Measurements from ENCODE around the gene SCYL1.

DNA sequence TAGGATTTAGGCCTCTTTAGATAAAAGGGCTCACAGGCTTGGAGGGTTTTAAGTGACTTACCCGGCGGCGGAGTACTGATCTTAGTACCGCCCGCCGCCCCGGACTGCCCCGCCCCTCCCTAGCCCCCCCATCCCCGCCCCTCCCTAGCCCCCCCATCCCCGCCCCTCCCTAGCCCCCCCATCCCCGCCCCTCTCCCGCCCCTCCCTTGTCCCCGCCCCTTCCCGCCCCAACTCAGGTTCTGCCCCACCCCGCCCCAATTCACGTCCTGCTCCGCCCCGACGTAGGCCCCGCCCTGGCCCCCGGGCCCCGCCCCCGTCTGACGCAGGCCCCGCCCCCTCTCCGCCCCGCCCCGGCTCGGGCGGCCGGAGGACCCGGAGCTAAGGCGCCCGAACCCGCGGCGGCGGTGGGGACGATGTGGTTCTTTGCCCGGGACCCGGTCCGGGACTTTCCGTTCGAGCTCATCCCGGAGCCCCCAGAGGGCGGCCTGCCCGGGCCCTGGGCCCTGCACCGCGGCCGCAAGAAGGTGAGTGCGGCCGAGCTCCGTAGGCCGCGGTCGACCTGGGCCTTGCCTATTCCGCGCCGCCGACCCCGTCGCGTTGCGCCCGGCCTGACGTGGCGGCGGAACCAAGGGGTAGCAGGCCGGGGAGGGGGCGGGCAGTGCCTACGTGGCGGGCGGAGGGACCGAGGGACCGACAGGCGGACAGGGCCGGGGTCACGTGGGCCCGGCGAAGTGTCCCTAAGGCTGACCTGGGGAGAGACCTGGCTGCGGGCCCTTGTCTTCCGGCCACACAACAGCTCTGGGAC, at the start of gene SCYL1:
- TF ChIP-seq, protein P1, sequence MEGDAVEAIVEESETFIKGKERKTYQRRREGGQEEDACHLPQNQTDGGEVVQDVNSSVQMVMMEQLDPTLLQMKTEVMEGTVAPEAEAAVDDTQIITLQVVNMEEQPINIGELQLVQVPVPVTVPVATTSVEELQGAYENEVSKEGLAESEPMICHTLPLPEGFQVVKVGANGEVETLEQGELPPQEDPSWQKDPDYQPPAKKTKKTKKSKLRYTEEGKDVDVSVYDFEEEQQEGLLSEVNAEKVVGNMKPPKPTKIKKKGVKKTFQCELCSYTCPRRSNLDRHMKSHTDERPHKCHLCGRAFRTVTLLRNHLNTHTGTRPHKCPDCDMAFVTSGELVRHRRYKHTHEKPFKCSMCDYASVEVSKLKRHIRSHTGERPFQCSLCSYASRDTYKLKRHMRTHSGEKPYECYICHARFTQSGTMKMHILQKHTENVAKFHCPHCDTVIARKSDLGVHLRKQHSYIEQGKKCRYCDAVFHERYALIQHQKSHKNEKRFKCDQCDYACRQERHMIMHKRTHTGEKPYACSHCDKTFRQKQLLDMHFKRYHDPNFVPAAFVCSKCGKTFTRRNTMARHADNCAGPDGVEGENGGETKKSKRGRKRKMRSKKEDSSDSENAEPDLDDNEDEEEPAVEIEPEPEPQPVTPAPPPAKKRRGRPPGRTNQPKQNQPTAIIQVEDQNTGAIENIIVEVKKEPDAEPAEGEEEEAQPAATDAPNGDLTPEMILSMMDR (IDR thresholded peaks at IDR 0.05), result no peak
- no peak for TF ChIP-seq EZH2phosphoT487 (IDR thresholded peaks at IDR 0.05)

Data from neural progenitor cell (in vitro differentiated cells).